Endodermal cell (in vitro differentiated cells): ENCODE results near the gene KIF5B. TPM values are rescaled to one million over a fixed set of nuclear protein-coding genes. Genes with fewer than 3 reads are reported as not detected.
A peak's percentile ranks its signal among the peaks of the same experiment; 100 is the strongest.
"Not testable (repeated sequence)": the region's sequence is repeated elsewhere in the genome, so short reads cannot be mapped to it uniquely, and the experiment has no call there.

Source experiments
- DNase-seq: peaks from one replicate; pipeline ENCODE4 v3.0.0-alpha.2; 2017
- H3K27ac ChIP-seq: 2 replicates; pipeline ENCODE4 v1.5.1; 2013; ENCODE audit warnings: mild to moderate bottlenecking, low read depth, low read length, moderate library complexity
- H3K27me3 ChIP-seq: 2 replicates; pipeline ENCODE4 v1.6.1; 2013; ENCODE audit warnings: mild to moderate bottlenecking, low read length, moderate library complexity; ENCODE audit not compliant: insufficient read depth, control insufficient read depth, poor library complexity, severe bottlenecking
- H3K36me3 ChIP-seq: 2 replicates; pipeline ENCODE4 v1.7.0; 2013; ENCODE audit warnings: mild to moderate bottlenecking, low read length, moderate library complexity; ENCODE audit not compliant: control insufficient read depth, insufficient read depth
- H3K4me1 ChIP-seq: one replicate; pipeline ENCODE4 v1.7.0; 2013; ENCODE audit warnings: low read length; ENCODE audit not compliant: control insufficient read depth, insufficient read depth
- H3K4me3 ChIP-seq: 2 replicates; pipeline ENCODE4 v1.5.1; 2013; ENCODE audit warnings: mild to moderate bottlenecking, low read length, moderate library complexity
- H3K9ac ChIP-seq: 2 replicates; pipeline ENCODE4 v1.6.1; 2013; ENCODE audit warnings: mild to moderate bottlenecking, low read length, moderate library complexity; ENCODE audit not compliant: poor library complexity, severe bottlenecking; ENCODE audit errors: extremely low read depth
- H3K9me3 ChIP-seq: 2 replicates; pipeline ENCODE4 v1.6.1; 2013; ENCODE audit warnings: mild to moderate bottlenecking, low read length, moderate library complexity; ENCODE audit not compliant: control insufficient read depth
- H3K27ac Mint-ChIP-seq: 2 replicates; pipeline ENCODE4 v1.8.0; 2020; ENCODE audit warnings: mixed read lengths
- H3K27me3 Mint-ChIP-seq: 2 replicates; pipeline ENCODE4 v1.8.0; 2021; ENCODE audit warnings: mild to moderate bottlenecking, mixed read lengths; ENCODE audit not compliant: insufficient read depth
- H3K36me3 Mint-ChIP-seq: 2 replicates; pipeline ENCODE4 v1.8.0; 2020; ENCODE audit warnings: low read depth, mixed read lengths
- H3K4me1 Mint-ChIP-seq: 2 replicates; pipeline ENCODE4 v1.8.0; 2020; ENCODE audit warnings: mixed read lengths
- H3K4me3 Mint-ChIP-seq: 2 replicates; pipeline ENCODE4 v1.8.0; 2020; ENCODE audit warnings: mild to moderate bottlenecking, moderate library complexity, mixed read lengths
- H3K9me3 Mint-ChIP-seq: 2 replicates; pipeline ENCODE4 v1.8.0; 2020; ENCODE audit warnings: mild to moderate bottlenecking, mixed read lengths
- WGBS, 2 experiments: methylation state at CpG; one replicate each; pipeline versions ENCODE4 v1.1.5 to v1.1.7; 2013; ENCODE audit warnings: missing lambda C conversion rate in 2 of 2, mixed read lengths in 1 of 2; ENCODE audit not compliant: insufficient coverage in 1 of 2, insufficient read length in 1 of 2; 5-methylcytosine and 5-hydroxymethylcytosine counted together
- total RNA-seq, 2 donors: library from RNA; stranded (reverse); fragmentation: NEBNext Ultra II Directional in 1 of 2; extraction: Animal tissue kit (Norgen Biotek cat#: 25700) in 1 of 2; gene quantifications; 2 replicates in 1 of 2; 3 replicates in 1 of 2; pipeline ENCODE4 v1.2.1, GENCODE V29; 2021
- TF ChIP-seq, protein P1 (sequence below): fragments of 200-600 bp; sonication (generic); conservative IDR thresholded peaks from 2 replicates; pipeline ENCODE4 v1.5.0; 2021; ENCODE audit warnings: antibody characterized with exemption, mild to moderate bottlenecking

Gene KIF5B
- total RNA-seq, 2 donors from 2014 or later: 90.8 to 104 TPM

DNA sequence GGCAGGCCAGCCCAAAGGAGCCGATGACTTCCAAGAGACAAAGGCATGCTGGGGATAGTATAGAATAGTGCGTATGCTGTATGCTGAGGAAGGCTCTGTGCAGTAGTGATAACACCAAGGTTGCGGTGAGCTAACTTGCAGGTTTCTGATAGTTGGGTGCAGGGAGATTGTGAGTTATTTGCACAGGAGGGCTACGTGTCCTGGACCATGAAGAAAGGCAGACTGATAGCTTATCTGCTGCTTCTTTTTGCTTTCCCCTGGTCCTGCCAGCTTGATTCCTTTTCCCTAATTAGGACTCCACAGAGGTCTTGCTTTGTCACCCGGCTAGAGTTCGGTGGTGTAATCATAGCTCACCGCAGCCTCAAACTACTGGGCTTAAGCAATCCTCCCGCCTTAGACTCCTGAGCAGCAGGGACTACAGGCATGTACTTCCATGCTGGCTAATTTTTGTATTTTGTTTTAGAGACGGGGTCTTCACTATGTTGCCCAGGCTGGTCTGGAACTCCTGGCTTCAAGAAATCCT lies 83.6 kb downstream of the KIF5B start:
- Histone ChIP-seq H3K4me1 (no peaks in the 10 kb centered on the region), H3K36me3 (peaks cover 11% of the 10 kb centered on the region), H3K9ac (no peak overlapping the region), H3K27me3 (no peaks in the 10 kb centered on the region), H3K27ac (no peak overlapping the region), H3K9me3 (peaks cover 12% of the 10 kb centered on the region), H3K4me3 (no peak overlapping the region)
- no peaks in the 10 kb centered on the region for H3K27me3 Mint-ChIP-seq
- 91 to 94% methylated on average over 9 of the region's 9 CpGs for WGBS, 2 experiments
- no peak overlapping the region for H3K27ac Mint-ChIP-seq
- H3K4me3 Mint-ChIP-seq: no peak overlapping the region
- TF ChIP-seq, protein P1, sequence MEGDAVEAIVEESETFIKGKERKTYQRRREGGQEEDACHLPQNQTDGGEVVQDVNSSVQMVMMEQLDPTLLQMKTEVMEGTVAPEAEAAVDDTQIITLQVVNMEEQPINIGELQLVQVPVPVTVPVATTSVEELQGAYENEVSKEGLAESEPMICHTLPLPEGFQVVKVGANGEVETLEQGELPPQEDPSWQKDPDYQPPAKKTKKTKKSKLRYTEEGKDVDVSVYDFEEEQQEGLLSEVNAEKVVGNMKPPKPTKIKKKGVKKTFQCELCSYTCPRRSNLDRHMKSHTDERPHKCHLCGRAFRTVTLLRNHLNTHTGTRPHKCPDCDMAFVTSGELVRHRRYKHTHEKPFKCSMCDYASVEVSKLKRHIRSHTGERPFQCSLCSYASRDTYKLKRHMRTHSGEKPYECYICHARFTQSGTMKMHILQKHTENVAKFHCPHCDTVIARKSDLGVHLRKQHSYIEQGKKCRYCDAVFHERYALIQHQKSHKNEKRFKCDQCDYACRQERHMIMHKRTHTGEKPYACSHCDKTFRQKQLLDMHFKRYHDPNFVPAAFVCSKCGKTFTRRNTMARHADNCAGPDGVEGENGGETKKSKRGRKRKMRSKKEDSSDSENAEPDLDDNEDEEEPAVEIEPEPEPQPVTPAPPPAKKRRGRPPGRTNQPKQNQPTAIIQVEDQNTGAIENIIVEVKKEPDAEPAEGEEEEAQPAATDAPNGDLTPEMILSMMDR: no peak
- DNase-seq: no peak
- H3K9me3 Mint-ChIP-seq: no peaks in the 10 kb centered on the region
- peaks cover 18% of the 10 kb centered on the region for H3K36me3 Mint-ChIP-seq
- H3K4me1 Mint-ChIP-seq: peaks cover 6% of the 10 kb centered on the region

DNA sequence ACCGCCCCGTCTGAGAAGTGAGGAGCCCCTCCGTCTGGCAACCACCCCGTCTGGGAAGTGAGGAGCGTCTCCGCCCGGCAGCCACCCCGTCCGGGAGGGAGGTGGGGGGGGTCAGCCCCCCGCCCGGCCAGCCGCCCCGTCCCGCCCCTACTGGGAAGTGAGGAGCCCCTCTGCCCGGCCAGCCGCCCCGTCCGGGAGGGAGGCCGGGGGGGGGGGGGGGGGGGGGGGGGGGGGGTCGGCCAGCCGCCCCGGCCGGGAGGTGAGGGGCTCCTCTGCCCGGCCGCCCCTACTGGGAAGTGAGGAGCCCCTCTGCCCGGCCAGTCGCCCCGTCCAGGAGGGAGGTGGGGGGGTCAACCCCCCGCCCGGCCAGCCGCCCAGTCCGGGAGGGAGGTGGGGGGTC lies 86.4 kb downstream of the KIF5B start:
- peaks cover 11% of the 10 kb centered on the region for H3K36me3 ChIP-seq
- H3K9ac ChIP-seq, H3K27ac Mint-ChIP-seq, H3K27me3 Mint-ChIP-seq, H3K9me3 Mint-ChIP-seq, H3K4me1 Mint-ChIP-seq, H3K27ac ChIP-seq, H3K4me3 ChIP-seq, H3K4me3 Mint-ChIP-seq, DNase-seq, H3K4me1 ChIP-seq, H3K27me3 ChIP-seq: not testable (repeated sequence)
- WGBS, 2 experiments: no CpG with 5 or more reads among the region's 32 CpGs
- peaks cover 13% of the 10 kb centered on the region for H3K36me3 Mint-ChIP-seq
- H3K9me3 ChIP-seq: peaks cover 12% of the 10 kb centered on the region

DNA sequence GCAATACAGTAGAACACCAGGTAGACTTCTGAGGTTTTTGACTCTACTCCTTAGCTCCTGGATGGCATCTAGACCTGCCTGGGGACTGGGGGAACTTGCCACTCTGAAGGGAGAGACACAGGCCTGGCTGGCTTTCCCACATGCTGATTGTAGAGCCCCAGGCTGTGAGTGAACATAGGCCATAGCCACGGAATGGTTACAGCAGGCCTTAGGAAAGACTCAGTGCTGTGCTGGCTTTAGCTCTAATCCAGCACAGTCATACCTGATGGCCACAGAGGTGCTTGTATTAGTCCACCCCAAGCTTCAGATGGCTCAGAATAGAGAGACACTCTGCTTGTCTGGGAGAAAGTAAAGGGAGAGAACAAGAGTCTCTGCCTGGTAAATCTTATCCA lies 92.6 kb downstream of the KIF5B start:
- Histone ChIP-seq H3K9ac (no peak overlapping the region), H3K36me3 (no peaks in the 10 kb centered on the region), H3K4me3 (no peak overlapping the region), H3K4me1 (no peaks in the 10 kb centered on the region), H3K27ac (no peak overlapping the region), H3K9me3 (no peaks in the 10 kb centered on the region), H3K27me3 (no peaks in the 10 kb centered on the region)
- Mint-ChIP-seq H3K27ac (peak overlapping the region; percentile 77), H3K27me3 (no peaks in the 10 kb centered on the region), H3K9me3 (no peaks in the 10 kb centered on the region), H3K4me1 (peaks cover 14% of the 10 kb centered on the region), H3K4me3 (no peak overlapping the region), H3K36me3 (peaks cover 18% of the 10 kb centered on the region)
- WGBS, 2 experiments: 88 to 89% methylated on average over 1 of the region's 1 CpG
- no peak for DNase-seq
- TF ChIP-seq, protein P1: no peak
